ENCODE results near the gene EXOC7.

EXOC7 gene

GRCh38 chr17:76103274-76104139 is at the start of gene EXOC7:
Gene EXOC7, minus strand, starts transcription at chr17:76103787. Its CDS starts 95 bp downstream, at chr17:76103692.
- DNase-seq: peak; percentile 35 to 93 (median 86)

- no peak for DNase-seq
Measured at GRCh38 chr17:76153202-76153601, 49.6 kb upstream of the EXOC7 start.

- peak in 4 of 14 donors; percentile 20 to 29 (median 26) for DNase-seq
Measured at GRCh38 chr17:76152591-76152990, 49.0 kb upstream of the EXOC7 start.

GRCh38 chr17:76151896-76152454 is 48.4 kb upstream of the EXOC7 start:
- no peak for DNase-seq

- DNase-seq: no peak
Measured at GRCh38 chr17:76150712-76151622, 47.4 kb upstream of the EXOC7 start.

- DNase-seq: no peak
Measured at GRCh38 chr17:76149214-76149613, 45.6 kb upstream of the EXOC7 start.

GRCh38 chr17:76148015-76148326 is 44.4 kb upstream of the EXOC7 start:
- no peak for DNase-seq

GRCh38 chr17:76147211-76148014 is 43.8 kb upstream of the EXOC7 start:
- DNase-seq: peak in 1 of 14 donors; percentile 15

GRCh38 chr17:76146053-76146851 is 42.7 kb upstream of the EXOC7 start:
- DNase-seq: no peak

- no peak for DNase-seq
Measured at GRCh38 chr17:76145231-76146052, 41.9 kb upstream of the EXOC7 start.

GRCh38 chr17:76142585-76143041 is 39.0 kb upstream of the EXOC7 start:
- no peak for DNase-seq

- no peak for DNase-seq
Measured at GRCh38 chr17:76142039-76142584, 38.5 kb upstream of the EXOC7 start.

GRCh38 chr17:76141212-76142038 is 37.8 kb upstream of the EXOC7 start, which contains the start of gene FOXJ1:
Gene FOXJ1, minus strand, starts transcription at chr17:76141245. Its CDS starts 850 bp downstream, at chr17:76140395.
- DNase-seq: peak in 13 of 14 donors; percentile 31 to 87 (median 74)

- DNase-seq: no peak
Measured at GRCh38 chr17:76140661-76141211, 37.1 kb upstream of the EXOC7 start.

GRCh38 chr17:76139801-76140660 is 36.4 kb upstream of the EXOC7 start:
- no peak for DNase-seq

GRCh38 chr17:76138896-76139752 is 35.5 kb upstream of the EXOC7 start:
- DNase-seq: peak in 1 of 14 donors; percentile 34
